ENCODE measurements around the gene LRRC3C. TPM values are rescaled to one million over a fixed set of nuclear protein-coding genes. Genes with fewer than 3 reads are reported as not detected.

Gene LRRC3C
- total RNA-seq, 2 donors from 2014 or later: not detected

DNA sequence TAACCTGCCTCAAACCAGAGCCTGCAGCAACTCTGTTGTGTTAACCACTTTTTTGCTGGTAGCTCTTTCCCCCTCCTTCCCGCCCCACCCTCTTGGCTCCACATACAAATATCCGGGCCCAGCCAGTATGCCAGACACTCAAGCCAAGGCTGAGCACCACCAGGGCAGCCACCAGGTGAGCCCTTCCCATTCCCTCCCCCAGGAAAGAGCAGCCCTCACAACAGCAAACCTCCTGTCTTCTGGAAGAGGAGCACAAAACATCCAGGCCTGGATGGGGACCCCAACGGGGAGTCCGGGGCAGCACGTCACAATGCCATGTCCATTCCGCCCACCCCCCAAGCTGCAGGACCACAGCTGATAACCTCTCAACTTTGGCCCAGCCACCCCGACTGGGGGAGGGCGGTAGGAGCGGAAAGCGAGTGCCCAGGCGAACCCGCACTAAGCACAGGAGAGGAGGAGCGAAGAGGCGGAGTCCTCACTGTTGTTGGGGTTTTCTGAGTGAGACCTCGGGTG lies 888 bp upstream of the LRRC3C start:
- ATAC-seq (replicated peaks in 1 of 2): peak; percentile 63 to 70
- H3K4me3 Mint-ChIP-seq: peak overlapping the region; percentile 90 to 99
- no peaks in the 10 kb centered on the region for H3K27me3 Mint-ChIP-seq (ENCODE audit: low read depth)
- peak overlapping the region; percentile 82 for H3K27ac Mint-ChIP-seq
- H3K9me3 Mint-ChIP-seq: no peaks in the 10 kb centered on the region
- peaks cover 60% of the 10 kb centered on the region for H3K4me1 Mint-ChIP-seq (ENCODE audit: low read depth)
- peaks cover 6 to 10% of the 10 kb centered on the region in 2 donors for H3K36me3 Mint-ChIP-seq (ENCODE audit: insufficient read depth in 2 of 2)
- DNase-seq: peak; percentile 65 to 74

DNA sequence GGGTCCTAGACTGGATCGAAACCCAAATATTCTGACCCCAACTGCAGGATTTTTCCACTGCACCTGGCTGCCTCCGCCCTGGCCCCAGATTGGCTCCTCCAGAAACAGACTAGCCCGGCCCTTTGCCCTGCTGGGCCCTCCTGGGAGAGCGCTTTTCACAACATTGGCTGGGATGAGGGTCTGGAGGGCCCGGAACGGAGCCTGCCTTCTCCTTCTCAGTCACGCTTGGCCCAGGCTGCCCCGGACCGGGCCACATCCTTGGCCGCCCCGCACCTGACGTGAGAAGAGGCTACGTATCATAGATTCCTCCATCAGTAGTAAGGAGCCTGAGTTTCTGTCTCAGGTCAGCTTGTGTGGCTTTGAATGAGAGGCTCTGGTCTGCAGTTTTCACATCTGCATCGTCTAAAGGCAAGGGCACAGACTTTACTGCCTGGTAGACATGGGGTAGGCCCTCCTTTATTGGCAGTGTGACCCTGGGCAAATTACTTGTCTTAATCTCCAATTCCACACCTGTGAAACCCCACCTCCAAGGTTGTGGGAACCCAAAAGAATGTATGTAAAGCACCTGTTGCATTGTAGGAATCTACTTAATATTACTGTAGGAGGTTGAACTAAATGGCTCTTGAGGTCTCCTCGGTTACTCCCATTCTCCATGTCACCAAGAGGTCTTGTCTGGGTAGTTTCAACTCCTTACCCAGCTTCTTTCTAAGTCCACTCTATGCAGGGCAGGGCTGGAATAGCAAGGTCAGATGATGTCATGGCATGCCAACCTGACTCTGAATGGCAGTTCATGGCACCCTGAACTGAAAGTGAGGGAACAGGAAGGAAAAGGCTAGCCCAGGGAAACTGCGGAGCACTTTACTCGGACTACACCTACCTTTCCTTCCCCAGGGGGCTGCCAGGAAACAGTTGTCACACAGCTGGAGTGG lies 661 bp downstream of the LRRC3C start:
- ATAC-seq (replicated peaks in 1 of 2) (peak; percentile 2 to 3), DNase-seq (peak; percentile 12 to 21)
- H3K27ac Mint-ChIP-seq: peak overlapping the region; percentile 81
- H3K9me3 Mint-ChIP-seq: no peaks in the 10 kb centered on the region
- H3K4me3 Mint-ChIP-seq: peak overlapping the region; percentile 90 to 99
- H3K36me3 Mint-ChIP-seq (ENCODE audit: insufficient read depth in 2 of 2): peaks cover 2 to 3% of the 10 kb centered on the region in 2 donors
- H3K27me3 Mint-ChIP-seq (ENCODE audit: low read depth): no peaks in the 10 kb centered on the region
- H3K4me1 Mint-ChIP-seq (ENCODE audit: low read depth): peaks cover 44% of the 10 kb centered on the region

DNA sequence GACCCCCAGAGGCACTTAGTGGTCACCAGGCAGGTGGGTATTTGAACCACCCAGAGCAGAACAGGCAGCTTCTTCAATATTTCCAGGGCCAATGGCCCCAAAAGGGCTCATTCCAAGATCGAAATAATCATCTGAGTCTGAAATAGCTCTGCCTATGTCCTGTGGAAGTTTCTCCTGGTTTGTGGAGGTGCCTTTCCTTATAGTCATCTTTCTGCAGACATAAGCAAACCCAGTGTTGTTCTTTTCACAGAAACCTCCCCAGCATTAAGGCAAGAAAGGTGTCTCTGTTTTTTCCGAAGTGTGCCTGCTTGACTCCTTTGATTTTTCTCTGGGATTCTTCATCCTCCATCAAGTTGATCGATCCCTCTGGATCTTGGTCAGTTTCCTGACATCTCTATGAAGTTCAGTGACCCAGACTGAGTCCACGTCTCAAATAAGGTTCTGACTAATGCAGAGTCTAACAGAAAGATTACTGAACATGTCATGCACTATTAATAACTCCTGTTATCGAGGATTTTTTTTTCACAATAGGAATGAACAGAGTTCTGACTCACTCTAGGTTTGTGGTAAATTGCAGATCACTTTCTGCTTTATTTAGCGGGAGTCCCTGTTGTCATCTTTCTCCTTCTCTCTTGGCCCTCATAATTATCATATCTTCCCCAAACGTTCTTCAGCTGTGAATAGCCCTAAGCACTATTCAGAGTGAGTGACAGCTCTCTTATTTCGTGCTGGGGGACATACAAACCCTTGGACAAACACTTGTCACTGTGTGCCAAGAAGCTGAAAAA lies 1.5 kb downstream of the LRRC3C start:
- ATAC-seq (replicated peaks in 1 of 2): peak in 1 of 2 donors; percentile 20
- Mint-ChIP-seq H3K4me3 (peak overlapping the region; percentile 20 to 90), H3K27me3 (ENCODE audit: low read depth) (no peaks in the 10 kb centered on the region)

DNA sequence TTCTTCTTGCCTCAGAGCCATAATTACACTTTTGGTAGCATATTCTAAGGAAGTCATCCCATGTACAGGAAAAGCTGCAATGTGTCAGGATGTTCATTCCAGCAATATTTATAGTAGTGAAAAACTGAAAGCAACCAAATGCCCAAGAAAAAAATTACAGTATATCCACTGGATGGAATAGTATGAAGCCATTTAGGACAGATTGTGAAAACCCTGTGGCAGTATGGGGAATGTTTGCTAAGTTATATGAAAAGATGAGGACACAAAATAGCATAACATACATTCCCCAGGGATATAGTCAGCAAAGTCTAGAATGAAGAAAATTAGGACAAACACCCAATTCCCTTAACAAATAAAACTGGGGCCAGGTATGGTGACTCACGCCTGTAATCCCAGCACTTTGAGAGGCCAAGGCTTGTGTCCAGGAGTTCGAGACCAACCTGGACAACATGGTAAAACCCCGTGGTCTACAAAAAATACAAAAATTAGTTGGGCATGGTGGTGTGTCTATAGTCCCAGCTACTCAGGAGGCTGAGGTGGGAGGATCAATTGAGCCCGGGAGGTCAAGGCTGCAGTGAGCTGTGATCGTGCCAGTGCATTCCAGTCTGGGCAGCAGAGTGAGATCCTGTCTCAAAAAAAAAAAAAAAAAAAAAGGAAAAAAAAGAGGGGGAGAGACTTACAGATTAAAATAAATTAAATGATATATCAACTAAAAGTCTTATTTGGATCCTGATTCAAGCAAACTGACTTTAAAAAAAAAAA lies 2.3 kb downstream of the LRRC3C start:
- peaks cover 29% of the 10 kb centered on the region for H3K4me1 Mint-ChIP-seq (ENCODE audit: low read depth)
- H3K36me3 Mint-ChIP-seq (ENCODE audit: insufficient read depth in 2 of 2): peaks cover 0 to 1% of the 10 kb centered on the region in 2 donors
- DNase-seq (no peak), ATAC-seq (replicated peaks in 1 of 2) (no peak)
- no peak overlapping the region for H3K27ac Mint-ChIP-seq
- H3K4me3 Mint-ChIP-seq: peak overlapping the region in 1 of 2 donors; percentile 90
- H3K27me3 Mint-ChIP-seq (ENCODE audit: low read depth): no peaks in the 10 kb centered on the region
- H3K9me3 Mint-ChIP-seq: no peaks in the 10 kb centered on the region

More for the DNA sequence above, 1.5 kb downstream of the LRRC3C start:
- Mint-ChIP-seq H3K4me1 (ENCODE audit: low read depth) (peaks cover 37% of the 10 kb centered on the region), H3K27ac (peak overlapping the region; percentile 41), H3K9me3 (no peaks in the 10 kb centered on the region), H3K36me3 (ENCODE audit: insufficient read depth in 2 of 2) (peaks cover 0 to 1% of the 10 kb centered on the region in 2 donors)
- DNase-seq: no peak

DNA sequence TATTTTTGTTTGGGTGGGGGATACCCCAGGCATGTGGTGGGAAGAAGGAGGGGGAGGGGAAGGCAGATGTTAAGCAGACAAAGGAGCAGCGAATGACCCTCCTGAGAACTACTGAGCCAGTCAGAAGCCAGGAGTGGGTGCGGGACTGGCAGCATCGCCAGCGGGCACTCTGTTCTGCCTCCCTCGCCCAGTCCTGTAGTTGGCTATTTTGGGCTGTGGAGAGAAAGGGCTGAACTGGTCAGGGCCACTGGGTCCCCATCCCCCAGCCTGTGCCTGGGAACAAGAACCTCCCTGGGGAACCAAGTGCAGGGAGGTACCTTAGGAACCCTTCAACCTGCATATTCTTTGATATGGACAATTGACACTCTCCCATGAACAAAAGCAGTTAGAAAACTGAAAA lies 6.4 kb downstream of the LRRC3C start:
- Mint-ChIP-seq H3K27ac (no peak overlapping the region), H3K36me3 (ENCODE audit: insufficient read depth in 2 of 2) (no peaks in the 10 kb centered on the region), H3K4me3 (no peak overlapping the region), H3K4me1 (ENCODE audit: low read depth) (peaks cover under 1% of the 10 kb centered on the region), H3K27me3 (ENCODE audit: low read depth) (no peaks in the 10 kb centered on the region), H3K9me3 (no peaks in the 10 kb centered on the region)
- ATAC-seq (replicated peaks in 1 of 2) (no peak), DNase-seq (no peak)

DNA sequence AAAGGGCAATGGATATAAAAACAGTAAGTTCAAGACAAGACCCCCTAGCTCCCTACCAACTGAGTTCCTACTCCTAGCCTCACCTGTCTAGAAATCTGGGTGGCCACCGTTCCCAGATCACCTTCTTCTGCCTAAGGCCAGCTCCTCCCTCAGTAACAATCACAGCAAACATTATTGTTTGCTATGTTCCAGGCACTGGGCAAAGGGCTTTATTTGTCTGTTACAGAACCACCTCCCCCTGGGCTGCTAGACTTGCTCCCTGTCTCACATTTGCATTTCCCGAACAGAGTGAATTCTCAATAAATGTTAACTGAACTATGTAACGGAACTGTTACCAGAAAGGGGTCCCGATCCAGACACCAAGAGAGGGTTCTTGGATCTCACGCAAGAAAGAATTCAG lies 6.8 kb downstream of the LRRC3C start:
- DNase-seq (no peak), ATAC-seq (replicated peaks in 1 of 2) (no peak)
- Mint-ChIP-seq H3K9me3 (no peaks in the 10 kb centered on the region), H3K27me3 (ENCODE audit: low read depth) (no peaks in the 10 kb centered on the region), H3K4me1 (ENCODE audit: low read depth) (peaks cover 4% of the 10 kb centered on the region), H3K27ac (no peak overlapping the region), H3K4me3 (no peak overlapping the region), H3K36me3 (ENCODE audit: insufficient read depth in 2 of 2) (no peaks in the 10 kb centered on the region)

DNA sequence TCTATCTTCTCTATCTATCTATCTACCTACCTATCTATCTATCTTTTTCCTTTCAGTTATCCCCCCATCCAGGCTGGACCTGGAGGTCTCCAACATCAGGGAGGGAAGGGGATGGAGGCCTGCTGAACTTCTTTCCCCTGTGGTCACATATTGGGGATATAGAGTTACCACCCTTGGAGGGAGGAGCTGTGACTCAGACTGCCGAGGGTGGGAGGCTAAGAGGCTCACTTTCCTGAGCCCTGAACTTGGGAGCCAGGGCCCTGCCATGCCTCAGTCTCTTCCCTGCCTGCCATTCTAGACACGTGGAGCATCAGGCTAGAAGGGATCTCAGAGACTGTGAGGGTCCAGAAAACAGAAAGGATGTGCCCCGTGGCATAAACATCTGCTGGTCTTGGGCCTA lies 8.4 kb downstream of the LRRC3C start:
- H3K4me1 Mint-ChIP-seq (ENCODE audit: low read depth): peaks cover 18% of the 10 kb centered on the region
- H3K27ac Mint-ChIP-seq: no peak overlapping the region
- DNase-seq (no peak), ATAC-seq (replicated peaks in 1 of 2) (no peak)
- no peak overlapping the region for H3K4me3 Mint-ChIP-seq
- H3K9me3 Mint-ChIP-seq: no peaks in the 10 kb centered on the region
- no peaks in the 10 kb centered on the region for H3K27me3 Mint-ChIP-seq (ENCODE audit: low read depth)
- no peaks in the 10 kb centered on the region for H3K36me3 Mint-ChIP-seq (ENCODE audit: insufficient read depth in 2 of 2)

DNA sequence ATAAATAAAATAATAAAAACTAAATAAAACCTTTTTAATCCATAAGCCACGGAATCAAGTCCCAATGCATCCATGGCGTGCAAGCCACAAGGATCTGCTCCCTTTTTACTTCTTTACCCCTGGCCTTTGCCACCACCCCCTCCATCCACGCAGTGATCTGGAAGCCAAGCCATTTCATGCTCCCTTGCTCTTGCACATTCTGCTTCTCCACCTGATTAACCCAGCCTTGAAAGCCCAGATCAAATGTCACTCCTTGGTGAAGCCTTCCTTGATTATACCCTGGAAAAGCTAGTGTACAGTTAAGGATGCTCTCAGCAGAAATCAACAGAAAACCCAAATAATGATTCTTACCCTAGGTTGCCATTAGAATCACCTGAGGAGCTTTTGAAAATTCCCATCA lies 9.9 kb downstream of the LRRC3C start:
- Mint-ChIP-seq H3K4me3 (no peak overlapping the region), H3K36me3 (ENCODE audit: insufficient read depth in 2 of 2) (no peaks in the 10 kb centered on the region), H3K27me3 (ENCODE audit: low read depth) (no peaks in the 10 kb centered on the region), H3K4me1 (ENCODE audit: low read depth) (peaks cover 27% of the 10 kb centered on the region), H3K27ac (no peak overlapping the region), H3K9me3 (no peaks in the 10 kb centered on the region)
- ATAC-seq (replicated peaks in 1 of 2) (no peak), DNase-seq (no peak)

DNA sequence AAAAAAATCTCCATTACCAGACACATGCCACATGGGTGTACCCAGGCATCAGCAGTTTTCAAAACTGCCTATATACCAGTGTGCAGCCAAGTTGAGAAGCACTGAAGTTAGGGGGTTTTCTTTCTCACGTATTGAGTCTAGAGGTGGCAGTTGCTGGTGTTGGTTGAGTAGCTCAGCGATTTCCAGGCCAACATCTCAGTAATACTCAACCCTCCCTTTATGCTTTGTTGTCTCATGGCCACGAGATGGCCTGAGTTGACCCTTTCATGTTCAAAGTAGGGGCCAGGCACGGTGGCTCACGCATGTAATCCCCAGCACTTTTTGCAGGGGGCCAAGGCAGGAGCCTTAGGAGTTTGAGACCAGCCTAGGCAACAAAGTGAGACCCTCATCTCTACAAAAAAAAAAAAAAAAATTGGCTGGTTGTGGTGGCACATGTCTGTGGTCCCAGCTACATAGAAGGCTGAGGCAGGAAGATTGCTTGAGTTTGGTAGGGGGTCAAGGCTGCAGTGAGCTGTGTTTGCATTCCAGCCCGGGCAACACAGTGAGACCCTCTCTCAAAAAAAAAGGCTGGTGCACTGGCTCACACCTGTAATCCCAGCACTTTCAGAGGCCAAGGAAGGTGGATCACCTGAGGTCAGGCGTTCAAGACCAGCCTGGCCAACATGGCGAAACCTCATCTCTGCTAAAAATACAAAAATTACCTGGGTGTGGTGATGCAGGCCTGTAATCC lies 10.8 kb downstream of the LRRC3C start:
- Mint-ChIP-seq H3K4me3 (no peak overlapping the region), H3K27ac (no peak overlapping the region), H3K4me1 (ENCODE audit: low read depth) (peaks cover 27% of the 10 kb centered on the region), H3K27me3 (ENCODE audit: low read depth) (no peaks in the 10 kb centered on the region), H3K36me3 (ENCODE audit: insufficient read depth in 2 of 2) (no peaks in the 10 kb centered on the region), H3K9me3 (no peaks in the 10 kb centered on the region)
- DNase-seq (no peak), ATAC-seq (replicated peaks in 1 of 2) (no peak)

DNA sequence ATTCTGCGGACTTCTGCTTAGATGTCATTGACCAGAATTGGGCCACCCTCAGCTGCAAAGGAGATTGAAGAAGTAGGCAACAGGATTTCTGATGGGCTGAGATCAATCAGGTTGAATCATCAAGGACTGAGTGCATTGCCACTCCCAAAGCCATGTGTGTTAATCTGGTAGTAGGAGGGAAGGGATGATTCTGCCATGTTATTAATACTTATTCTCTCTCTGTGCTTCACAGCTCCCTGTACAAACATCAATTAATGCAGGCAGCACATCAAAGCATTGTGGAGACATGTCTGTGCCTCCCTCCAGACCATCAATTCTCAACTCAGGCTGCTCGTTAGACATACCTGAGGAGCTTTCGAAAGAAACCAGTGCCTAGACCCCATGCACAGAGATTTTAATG lies 11.6 kb downstream of the LRRC3C start:
- no peaks in the 10 kb centered on the region for H3K9me3 Mint-ChIP-seq
- H3K4me1 Mint-ChIP-seq (ENCODE audit: low read depth): peaks cover 27% of the 10 kb centered on the region
- H3K4me3 Mint-ChIP-seq: peak overlapping the region in 1 of 2 donors; percentile 19
- no peak overlapping the region for H3K27ac Mint-ChIP-seq
- DNase-seq: no peak
- no peaks in the 10 kb centered on the region for H3K36me3 Mint-ChIP-seq (ENCODE audit: insufficient read depth in 2 of 2)
- no peak for ATAC-seq (replicated peaks in 1 of 2)
- H3K27me3 Mint-ChIP-seq (ENCODE audit: low read depth): no peaks in the 10 kb centered on the region

DNA sequence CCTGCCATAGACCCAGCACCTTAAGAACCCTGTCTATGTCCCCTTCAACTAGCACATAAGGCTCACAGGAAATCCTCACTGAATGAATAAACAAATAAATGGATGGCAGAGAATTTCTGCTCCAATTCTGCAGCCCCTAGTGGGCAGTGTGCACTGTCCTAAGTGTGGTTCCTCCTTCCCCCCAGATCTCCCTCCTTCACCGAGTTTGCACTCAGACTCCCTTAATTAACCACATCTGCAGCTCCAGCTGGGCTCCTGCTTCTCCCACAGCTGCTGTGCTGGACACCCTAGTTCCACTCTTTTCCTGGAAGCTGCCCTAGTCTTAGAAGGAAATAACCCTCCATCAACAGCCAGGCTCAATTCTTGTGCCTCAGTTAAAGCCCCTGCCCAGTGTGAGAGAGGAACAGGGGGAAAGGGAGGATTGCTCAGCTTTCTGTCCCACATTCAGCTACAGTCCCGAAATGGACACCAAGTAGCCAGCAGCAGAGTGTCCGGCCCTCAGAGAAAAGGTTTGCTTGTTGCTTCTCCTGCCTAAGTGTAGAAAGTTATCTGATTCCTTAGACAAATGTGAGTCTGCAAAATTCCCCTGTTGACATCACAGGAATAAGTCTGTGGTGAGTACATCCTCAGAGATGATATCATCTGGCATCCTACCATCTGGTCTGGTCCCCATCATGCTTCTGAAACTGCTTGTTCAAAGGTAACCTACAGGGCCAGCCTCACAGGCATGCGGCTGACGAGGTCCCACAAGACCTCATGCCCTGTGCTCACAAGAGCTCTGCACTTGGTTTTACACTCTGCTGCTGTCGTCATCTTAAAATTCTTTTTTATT lies 12.3 kb downstream of the LRRC3C start:
- peak; percentile 71 to 75 for DNase-seq
- ATAC-seq (replicated peaks in 1 of 2): peak; percentile 99
- H3K36me3 Mint-ChIP-seq (ENCODE audit: insufficient read depth in 2 of 2): no peaks in the 10 kb centered on the region
- no peaks in the 10 kb centered on the region for H3K27me3 Mint-ChIP-seq (ENCODE audit: low read depth)
- H3K27ac Mint-ChIP-seq: peak overlapping the region; percentile 5
- H3K4me1 Mint-ChIP-seq (ENCODE audit: low read depth): peaks cover 27% of the 10 kb centered on the region
- peak overlapping the region; percentile 64 to 76 for H3K4me3 Mint-ChIP-seq
- H3K9me3 Mint-ChIP-seq: no peaks in the 10 kb centered on the region

All from activated T-cell treated with anti-CD3 and anti-CD28 coated beads, Interleukin-2, amount 50 U/mL, for 72 hours (primary cell).